IMR-90 (cell line): ENCODE results near the gene MND1. TPM values are rescaled to one million over a fixed set of nuclear protein-coding genes. Genes with fewer than 3 reads are reported as not detected.

Experiments used
- ATAC-seq: fragments of 200-7000 bp; cut with Tn5 transposase; 2 replicates; pipeline ENCODE4 v1.9.1; 2020; ENCODE audit warnings: low read depth, mild to moderate bottlenecking, moderate library complexity
- BruUV-seq: library from RNA; stranded (reverse); fragments of 400-500 nt; replicated peaks from 2 replicates; lab custom pipeline; 2021; lab: Mats Ljungman, UMichigan
- CTCF ChIA-PET: fragments of 300-600 bp; formaldehyde crosslinking; extraction: SDS; loops from one replicate; lab custom pipeline; 2021; ENCODE audit warnings: antibody characterized with exemption; lab: Yijun Ruan, JAX
- POLR2A ChIA-PET: fragments of 300-600 bp; sonication (Branson Sonifier 250); formaldehyde crosslinking; loops from one replicate; lab custom pipeline; 2022; ENCODE audit warnings: antibody characterized with exemption; ENCODE audit not compliant: unreplicated experiment; lab: Charles Lee
- DNase-seq: peaks from one replicate; pipeline ENCODE4 v3.0.0; 2013
- H2AFZ ChIP-seq: replicated peaks from 2 replicates; pipeline ENCODE3; 2013; ENCODE audit warnings: low read length, mild to moderate bottlenecking; ENCODE audit not compliant: poor library complexity
- H2AK5ac ChIP-seq: 2 replicates; pipeline ENCODE4 v1.6.1; 2013; ENCODE audit warnings: low read depth, low read length, inconsistent platforms
- H2AK9ac ChIP-seq: replicated peaks from 2 replicates; pipeline ENCODE3; 2013; ENCODE audit warnings: mild to moderate bottlenecking, low read depth, low read length, moderate library complexity; ENCODE audit not compliant: poor library complexity
- H2BK120ac ChIP-seq: 2 replicates; pipeline ENCODE4 v1.6.1; 2013; ENCODE audit warnings: low read depth, low read length, inconsistent platforms
- H2BK15ac ChIP-seq: 3 replicates; pipeline ENCODE4 v1.6.1; 2013; ENCODE audit warnings: low read depth, low read length, inconsistent platforms
- H2BK20ac ChIP-seq: 2 replicates; pipeline ENCODE4 v1.6.1; 2013; ENCODE audit warnings: low read depth, mild to moderate bottlenecking, inconsistent platforms, low read length, moderate library complexity
- H2BK5ac ChIP-seq: 2 replicates; pipeline ENCODE4 v1.6.1; 2013; ENCODE audit warnings: mild to moderate bottlenecking, low read depth, low read length, inconsistent platforms; ENCODE audit not compliant: poor library complexity, severe bottlenecking
- H3K14ac ChIP-seq: replicated peaks from 2 replicates; pipeline ENCODE4 v1.6.1; 2013; ENCODE audit warnings: low read depth, low read length, inconsistent platforms
- H3K18ac ChIP-seq: 2 replicates; pipeline ENCODE4 v1.6.1; 2013; ENCODE audit warnings: low read depth, low read length, control low read depth
- H3K23ac ChIP-seq: 2 replicates; pipeline ENCODE4 v1.6.1; 2013; ENCODE audit warnings: low read depth, low read length, inconsistent platforms
- H3K27ac ChIP-seq: 2 replicates; pipeline ENCODE4 v1.5.1; 2013; ENCODE audit warnings: mild to moderate bottlenecking, control low read depth, low read length; ENCODE audit not compliant: insufficient read depth
- H3K27me3 ChIP-seq: 2 replicates; pipeline ENCODE4 v1.6.1; 2013; ENCODE audit warnings: low read length; ENCODE audit not compliant: control insufficient read depth, insufficient read depth
- H3K36me3 ChIP-seq: 2 replicates; pipeline ENCODE4 v1.6.1; 2013; ENCODE audit warnings: low read length, mixed read lengths; ENCODE audit not compliant: control insufficient read depth, insufficient read depth
- H3K4ac ChIP-seq: 2 replicates; pipeline ENCODE4 v1.6.1; 2013; ENCODE audit warnings: low read depth, low read length, inconsistent platforms
- H3K4me1 ChIP-seq: 2 replicates; pipeline ENCODE4 v1.6.1; 2013; ENCODE audit warnings: low read length, mixed read lengths; ENCODE audit not compliant: control insufficient read depth, insufficient read depth
- H3K4me2 ChIP-seq: 2 replicates; pipeline ENCODE4 v1.6.1; 2013; ENCODE audit warnings: low read depth, mild to moderate bottlenecking, control low read depth, low read length, moderate library complexity
- H3K4me3 ChIP-seq: 2 replicates; pipeline ENCODE4 v1.5.1; 2013; ENCODE audit warnings: low read depth, mild to moderate bottlenecking, control low read depth, low read length, moderate library complexity; ENCODE audit not compliant: insufficient read depth
- H3K56ac ChIP-seq: 2 replicates; pipeline ENCODE4 v1.6.1; 2013; ENCODE audit warnings: low read length, inconsistent platforms; ENCODE audit not compliant: insufficient read depth; ENCODE audit errors: extremely low read depth
- H3K79me1 ChIP-seq, 2 experiments: 2 replicates each; pipeline ENCODE4 v1.6.1; 2013; ENCODE audit warnings: low read length in 2 of 2, inconsistent platforms in 1 of 2, low read depth in 1 of 2
- H3K9ac ChIP-seq: 2 replicates; pipeline ENCODE4 v1.6.1; 2013; ENCODE audit warnings: low read depth, low read length, control low read depth
- H3K9me1 ChIP-seq: 2 replicates; pipeline ENCODE4 v1.6.1; 2013; ENCODE audit warnings: low read length, inconsistent platforms; ENCODE audit not compliant: insufficient read depth
- H3K9me3 ChIP-seq: 2 replicates; pipeline ENCODE4 v1.6.1; 2013; ENCODE audit warnings: low read length; ENCODE audit not compliant: control insufficient read depth, insufficient read depth
- H4K20me1 ChIP-seq: 2 replicates; pipeline ENCODE4 v1.6.1; 2013; ENCODE audit warnings: low read length, inconsistent platforms; ENCODE audit not compliant: insufficient read depth
- H4K5ac ChIP-seq: 2 replicates; pipeline ENCODE4 v1.6.1; 2013; ENCODE audit warnings: mild to moderate bottlenecking, low read depth, low read length, control low read depth
- H4K8ac ChIP-seq, 2 experiments: 2 replicates each; pipeline ENCODE4 v1.6.1; 2013; ENCODE audit warnings: low read depth in 2 of 2, low read length in 2 of 2, control low read depth in 1 of 2, inconsistent platforms in 1 of 2
- H4K91ac ChIP-seq: 2 replicates; pipeline ENCODE4 v1.6.1; 2013; ENCODE audit warnings: low read depth, low read length, inconsistent platforms; ENCODE audit not compliant: insufficient read depth
- CEBPB ChIP-seq: IDR thresholded peaks from 2 replicates; pipeline ENCODE4 v1.6.1; 2012; ENCODE audit warnings: low read depth, low read length, improper control_type of control experiment
- CHD1 ChIP-seq: IDR thresholded peaks from 2 replicates; pipeline ENCODE4 v1.6.1; 2012; ENCODE audit warnings: low read depth, low read length, improper control_type of control experiment
- FOS ChIP-seq: fragments of 150-350 bp; IDR thresholded peaks from 2 replicates; pipeline ENCODE4 v1.6.1; 2016; ENCODE audit warnings: low read depth, low read length
- MAFK ChIP-seq: IDR thresholded peaks from 2 replicates; pipeline ENCODE4 v1.6.1; 2012; ENCODE audit warnings: low read depth, low read length, improper control_type of control experiment
- MAZ ChIP-seq: IDR thresholded peaks from 2 replicates; pipeline ENCODE4 v1.6.1; 2012; ENCODE audit warnings: low read depth, mild to moderate bottlenecking, low read length, improper control_type of control experiment, moderate library complexity, borderline replicate concordance
- NFE2L2 ChIP-seq: fragments of 150-350 bp; IDR thresholded peaks from 2 replicates; pipeline ENCODE4 v1.6.1; 2016; ENCODE audit warnings: low read depth, mild to moderate bottlenecking, low read length
- RAD21 ChIP-seq: IDR thresholded peaks from 2 replicates; pipeline ENCODE4 v1.6.1; 2012; ENCODE audit warnings: low read length, improper control_type of control experiment
- RFX5 ChIP-seq: IDR thresholded peaks from 2 replicates; pipeline ENCODE4 v1.8.0; 2012; ENCODE audit warnings: low read depth, mild to moderate bottlenecking, low read length, moderate library complexity
- SMC3 ChIP-seq: fragments of 150-350 bp; IDR thresholded peaks from 2 replicates; pipeline ENCODE4 v1.6.1; 2016; ENCODE audit warnings: low read depth, mild to moderate bottlenecking, antibody characterized with exemption, low read length, moderate library complexity
- WGBS, 2 experiments: methylation state at CpG; one replicate each; pipeline versions ENCODE4 v1.1.5 to v1.1.7; 2013; ENCODE audit warnings: missing lambda C conversion rate in 2 of 2; ENCODE audit not compliant: insufficient read length in 1 of 2; ENCODE audit errors: extremely low coverage in 2 of 2; 5-methylcytosine and 5-hydroxymethylcytosine counted together
- dilution Hi-C: fragments of 300-500 bp; cut with HindIII; formaldehyde crosslinking; loops from one replicate; pipeline ENCODE4 v1.14.3; 2018; ENCODE audit warnings: low sequenced_read_pairs; ENCODE audit not compliant: unreplicated experiment
- in situ Hi-C: fragments of 300-500 bp; cut with MboI; formaldehyde crosslinking; loops from 3 replicates; pipeline ENCODE4 v1.14.3; 2019; ENCODE audit warnings: low sequenced_read_pairs, inconsistent platforms, mixed read lengths
- intact Hi-C: fragments of 100-400 bp; cut with micrococcal nuclease; formaldehyde crosslinking; loops from 2 replicates; pipeline ENCODE4 v1.10.0; 2022
- polyA plus RNA-seq, 3 experiments: library from polyadenylated mRNA; depleted of rRNA; stranded (reverse); fragments of >200 nt; gene quantifications; 2 replicates each; pipeline ENCODE4 v1.2.3, GENCODE V29; 2012; ENCODE audit warnings: low replicate concordance in 1 of 3
- total RNA-seq: library from RNA; depleted of rRNA; stranded (reverse); fragments of >200 nt; gene quantifications from 2 replicates; pipeline ENCODE4 v1.2.3, GENCODE V29; 2012

Gene MND1
- total and polyA plus RNA-seq, 2 of the 4 experiments (the other 2 are of a cell fraction), result 0.36 to 3.5 TPM

- no peak overlapping the region for H2BK120ac ChIP-seq
- no peak overlapping the region for H4K8ac ChIP-seq
- H2AFZ ChIP-seq, result no peak overlapping the region
- H3K4me1 ChIP-seq, result no peaks in the 10 kb centered on the region
- H3K27ac ChIP-seq, result no peak overlapping the region
- no peak overlapping the region for H2BK15ac ChIP-seq
- no peak overlapping the region for H4K91ac ChIP-seq
- H2AK5ac ChIP-seq, result no peak overlapping the region
- no peak overlapping the region for H3K4me3 ChIP-seq
- in situ Hi-C loops, result no loop called here
- no TSS peak for BruUV-seq
- no peak overlapping the region for H3K4me2 ChIP-seq
- H3K9ac ChIP-seq, result no peak overlapping the region
- H3K27me3 ChIP-seq, result no peaks in the 10 kb centered on the region
- no peaks in the 10 kb centered on the region for H3K9me3 ChIP-seq
- no peaks in the 10 kb centered on the region for H3K9me1 ChIP-seq
- no peak for ATAC-seq
- TF ChIP-seq MAFK (no peak), RFX5 (no peak), FOS (no peak), CHD1 (no peak), CEBPB (no peak), SMC3 (no peak), RAD21 (no peak), MAZ (no peak), NFE2L2 (no peak)
- H2BK20ac ChIP-seq, result no peak overlapping the region
- ChIA-PET CTCF (no interaction called here), POLR2A (no interaction called here)
- no peak overlapping the region for H3K18ac ChIP-seq
- dilution Hi-C loops, result no loop called here
- no peaks in the 10 kb centered on the region for H4K20me1 ChIP-seq
- no peak overlapping the region for H3K56ac ChIP-seq
- H4K5ac ChIP-seq, result no peak overlapping the region
- no peak for DNase-seq
- intact Hi-C loops, result no loop called here
- no peak overlapping the region for H3K4ac ChIP-seq
- no CpG with 5 or more reads among the region's 1 CpG for WGBS, 2 experiments
- H3K36me3 ChIP-seq, result no peaks in the 10 kb centered on the region
- no peak overlapping the region for H2AK9ac ChIP-seq
- no peak overlapping the region for H3K14ac ChIP-seq
- H3K79me1 ChIP-seq, result no peaks in the 10 kb centered on the region
- no peak overlapping the region for H2BK5ac ChIP-seq
- no peak overlapping the region for H3K23ac ChIP-seq
Measured at GRCh38 chr4:153401501-153401900, 57.0 kb downstream of the MND1 start.
